CD4-positive, alpha-beta T cell treated with Interleukin-12 subunit alpha and Interleukin-12 subunit beta, for 1 hour (primary cell): Measurements from ENCODE around the gene RADX.

Experiments
- DNase-seq: peaks from one replicate; pipeline ENCODE4 v3.0.0-alpha.2; 2020

Gene RADX

DNA sequence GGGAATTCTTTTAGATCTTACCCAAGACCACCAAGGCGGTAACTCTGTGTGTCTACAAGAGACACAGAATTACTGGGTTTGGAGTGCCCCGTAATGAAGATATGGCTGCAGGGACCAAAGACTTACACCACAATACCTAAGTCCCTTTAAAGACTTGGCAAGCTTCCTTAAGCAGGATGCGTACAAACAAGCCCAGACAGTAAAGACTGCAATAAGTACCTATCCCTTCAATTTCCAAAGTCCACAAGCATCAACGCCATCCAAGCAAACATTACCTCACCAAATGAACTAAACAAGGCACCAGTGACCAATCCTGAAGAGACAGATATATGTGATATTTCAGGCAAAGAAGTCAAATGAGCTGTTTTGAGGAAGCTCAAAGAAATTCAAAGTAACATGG is 72.4 kb downstream of the RADX start:
- DNase-seq: no peak

DNA sequence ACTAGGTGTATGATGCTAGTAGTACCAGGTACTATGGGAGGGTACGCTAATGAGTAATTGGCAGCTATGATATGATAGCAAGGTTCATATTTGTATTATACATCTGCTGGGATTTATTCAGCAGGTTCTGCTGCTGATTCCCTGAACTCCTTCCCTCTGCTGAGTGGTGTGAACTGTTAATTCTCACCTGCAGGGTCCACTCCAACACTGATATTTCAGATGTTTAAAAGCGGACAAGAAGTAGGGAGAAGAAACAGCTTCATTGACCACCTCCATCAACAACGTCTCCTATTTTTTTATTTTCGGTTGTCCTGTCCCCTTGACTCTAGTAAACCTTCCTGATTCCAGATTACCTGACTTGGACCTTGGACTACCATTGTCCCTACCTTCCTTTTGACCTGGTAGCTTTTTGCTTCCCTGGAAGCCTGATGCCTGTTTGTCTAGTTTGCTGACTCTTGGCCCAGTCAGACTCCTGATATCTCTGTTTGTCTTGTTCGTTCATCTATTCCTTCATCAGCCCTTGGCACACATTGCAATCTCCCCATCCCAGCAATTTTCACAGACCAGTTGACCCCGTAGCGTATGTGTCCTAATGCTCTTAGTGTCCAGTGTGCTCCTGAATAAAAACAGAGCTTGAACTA is 80.8 kb downstream of the RADX start:
- no peak for DNase-seq

DNA sequence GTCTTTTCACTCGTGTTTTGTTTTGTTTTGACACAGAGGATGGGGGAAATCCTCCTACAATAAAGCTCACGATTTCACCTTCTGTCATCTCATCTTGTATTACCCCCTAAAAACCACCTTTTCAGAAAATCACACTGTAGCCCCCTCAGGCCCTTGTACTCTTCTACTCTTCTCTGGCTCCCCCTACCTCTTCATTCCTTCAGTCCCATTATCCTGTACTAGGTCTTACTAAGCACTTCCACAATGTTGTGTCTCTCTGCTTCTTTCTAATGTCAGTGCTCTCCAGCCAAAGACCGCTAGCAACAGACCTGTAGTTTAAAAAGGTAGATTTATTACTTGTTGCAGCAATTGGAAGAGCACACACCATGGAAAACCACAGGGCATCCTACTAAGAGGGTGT is 84.7 kb downstream of the RADX start:
- DNase-seq: no peak

DNA sequence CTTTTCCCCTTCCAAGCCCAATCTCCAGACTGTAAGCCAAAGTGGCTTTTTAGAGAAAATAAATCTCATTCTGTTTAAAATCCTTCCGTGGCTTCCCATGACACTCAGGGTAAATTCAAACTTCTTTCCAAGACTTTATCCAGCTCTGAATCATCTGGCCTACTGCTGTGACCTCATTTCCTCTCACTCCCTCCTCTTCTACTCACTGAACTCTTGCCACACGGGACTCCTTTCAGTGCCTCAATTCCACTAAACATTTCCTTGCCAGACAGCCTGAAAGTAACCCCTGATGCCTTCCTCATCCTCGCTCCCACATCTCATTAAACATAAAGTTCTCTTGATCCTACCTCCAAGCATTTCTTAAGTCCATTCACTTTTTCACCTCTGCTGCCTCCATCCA is 86.9 kb downstream of the RADX start:
- no peak for DNase-seq

DNA sequence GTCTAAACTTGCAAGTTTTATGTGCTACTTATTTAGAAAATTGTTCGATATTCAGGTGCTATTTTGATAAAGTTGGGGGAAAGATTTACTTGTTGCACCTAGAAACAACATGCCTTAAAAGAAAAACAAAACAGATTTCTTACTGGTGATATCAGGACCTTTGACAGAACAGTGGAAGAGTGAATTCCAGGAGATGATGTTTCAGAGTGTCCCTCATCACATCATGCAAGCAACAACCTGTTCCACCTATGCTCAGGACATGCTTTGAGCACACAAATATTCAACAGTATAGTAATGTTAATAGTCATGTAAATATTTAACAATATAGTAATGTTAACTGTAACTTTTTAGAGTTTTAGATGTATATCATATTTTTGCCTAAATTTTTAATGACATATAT is 90.9 kb downstream of the RADX start:
- DNase-seq: no peak

DNA sequence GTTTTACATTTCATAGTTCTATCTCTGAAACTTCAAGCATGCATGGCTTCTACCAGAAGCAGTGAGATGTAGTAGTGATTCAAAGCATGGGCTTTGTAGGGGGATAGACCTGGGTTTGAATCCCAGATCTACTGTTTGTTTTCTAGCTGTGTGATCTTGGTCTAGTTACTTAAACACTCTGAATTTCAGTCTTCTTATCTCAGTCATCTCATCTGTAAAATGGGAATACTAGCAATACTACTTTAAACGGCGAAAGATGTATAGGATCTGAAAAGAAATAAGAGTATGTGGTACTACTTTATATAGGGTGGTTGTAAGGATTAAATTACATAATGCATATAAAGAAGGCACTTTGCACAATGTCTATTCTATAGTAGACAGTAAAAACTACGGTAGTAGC is 94.7 kb downstream of the RADX start:
- no peak for DNase-seq

DNA sequence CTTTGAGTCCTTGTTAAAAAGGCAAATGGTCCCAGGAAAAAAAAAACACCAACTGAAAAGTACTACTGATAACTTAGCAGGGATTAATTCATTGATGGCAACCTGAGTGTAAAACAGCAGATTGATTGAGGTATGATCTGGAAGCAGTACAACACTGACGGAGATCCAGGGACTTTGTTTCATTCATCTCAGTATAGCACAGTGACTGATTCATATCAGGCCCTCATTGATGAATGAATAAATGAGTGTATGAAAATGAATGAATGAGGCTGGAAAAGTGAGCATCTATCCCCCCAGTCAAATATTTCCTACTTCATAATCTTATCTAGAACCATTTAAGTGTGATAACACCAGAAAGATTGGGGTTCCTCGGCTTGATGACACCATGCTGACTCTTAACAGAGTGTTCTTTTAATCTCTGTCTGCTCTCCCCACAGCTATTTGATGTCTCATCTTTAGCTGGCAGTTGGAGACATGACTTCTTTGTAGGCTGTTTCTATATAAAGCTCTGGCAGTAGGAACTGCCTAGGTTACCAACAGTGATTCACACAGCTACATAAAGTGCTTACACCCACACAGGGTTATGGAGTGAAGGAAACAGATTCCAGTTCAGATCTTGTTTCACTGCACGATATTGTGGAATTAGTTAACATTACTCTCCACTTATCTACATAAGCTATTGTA is 96.1 kb downstream of the RADX start:
- no peak for DNase-seq

DNA sequence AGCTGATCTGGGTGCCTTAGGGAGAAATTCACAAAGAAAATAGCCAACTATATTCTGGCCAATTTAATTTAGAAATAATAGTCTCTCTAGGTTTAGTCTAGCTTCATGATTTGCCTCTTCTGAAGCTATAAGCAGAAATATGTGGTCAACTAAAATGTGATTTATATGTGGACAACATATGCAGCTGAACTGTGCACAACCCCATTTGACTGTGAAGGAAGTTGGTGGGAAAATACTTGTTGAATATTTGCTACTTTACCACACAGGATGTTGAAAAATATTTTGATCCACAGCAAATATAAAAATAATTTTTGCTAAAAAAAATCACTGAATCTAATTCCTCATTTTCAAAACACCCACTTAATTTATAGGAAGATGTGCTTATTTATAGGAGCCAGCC is 99.0 kb downstream of the RADX start:
- DNase-seq: no peak

DNA sequence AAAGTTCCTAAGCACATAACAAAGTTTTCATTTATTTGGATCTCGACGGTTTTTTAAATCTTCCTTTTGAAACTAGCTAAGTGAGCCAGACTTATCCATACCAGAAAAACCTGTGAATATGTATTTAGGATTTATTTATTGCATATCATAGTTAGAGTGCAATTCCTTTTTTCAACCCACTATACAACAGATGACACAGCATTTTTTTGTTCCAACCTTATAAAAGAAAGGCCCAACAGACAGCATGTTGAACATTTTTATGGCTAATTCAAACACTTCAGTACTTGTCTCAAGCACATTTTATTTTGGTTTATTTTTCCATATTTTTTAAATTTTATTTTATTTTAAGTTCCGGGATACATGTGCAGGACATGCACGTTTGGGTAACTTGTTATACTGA is 99.6 kb downstream of the RADX start:
- DNase-seq: no peak

DNA sequence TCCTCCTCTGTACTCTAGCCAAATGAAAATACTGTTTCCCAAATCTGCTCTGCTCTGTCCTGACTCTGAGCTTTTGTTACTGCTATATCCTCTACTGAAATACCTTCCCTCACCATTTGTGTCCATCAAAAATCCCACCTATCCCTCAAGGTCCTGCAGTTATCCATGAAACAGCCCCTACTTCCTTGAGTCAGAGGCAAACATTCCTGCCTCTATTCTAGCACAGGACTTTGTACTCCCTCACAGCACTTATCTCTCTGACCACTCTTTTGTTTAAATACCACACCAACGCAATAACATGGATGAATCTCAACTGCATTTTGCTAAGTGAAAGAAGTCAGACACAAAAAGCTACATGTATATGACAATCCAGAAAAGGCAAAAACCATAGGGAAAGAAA is 104.2 kb downstream of the RADX start:
- DNase-seq: no peak

DNA sequence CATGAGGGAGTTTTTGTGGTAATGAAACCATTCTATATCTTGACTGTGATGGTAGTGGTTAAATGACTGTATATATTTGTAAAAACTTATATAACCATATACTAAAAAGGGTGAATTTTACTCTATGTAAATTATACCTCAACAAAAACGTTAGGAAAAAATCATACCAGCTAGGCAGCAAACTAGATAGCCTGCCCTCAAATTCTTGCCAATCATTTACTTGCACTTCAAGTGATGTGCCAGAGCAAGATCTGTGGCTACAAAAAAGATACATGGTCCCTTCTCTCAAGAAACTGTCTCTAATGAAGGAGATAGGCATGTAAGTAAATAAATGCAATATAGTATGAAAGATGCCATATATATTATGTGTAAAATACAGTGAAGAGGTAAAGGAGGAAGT is 104.7 kb downstream of the RADX start:
- DNase-seq: no peak

DNA sequence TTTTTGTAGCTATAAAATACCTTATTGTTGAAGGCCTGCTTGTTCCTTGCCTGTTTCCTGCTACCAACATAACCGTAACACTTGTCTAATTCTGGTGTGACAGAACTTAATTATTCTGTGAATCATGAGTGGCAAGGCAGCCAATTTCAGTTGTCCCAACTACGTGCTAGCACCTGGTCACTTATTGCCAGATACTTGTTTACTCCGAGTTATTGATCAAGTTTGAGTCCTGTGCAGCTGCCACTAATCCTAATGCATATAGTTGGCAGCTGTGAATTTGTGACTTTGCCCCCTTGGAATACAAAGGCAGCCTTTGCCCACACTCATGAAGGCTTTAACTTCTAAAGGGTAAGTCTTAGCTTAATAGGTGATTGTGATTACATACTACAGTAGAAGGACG is 106.9 kb downstream of the RADX start:
- no peak for DNase-seq

DNA sequence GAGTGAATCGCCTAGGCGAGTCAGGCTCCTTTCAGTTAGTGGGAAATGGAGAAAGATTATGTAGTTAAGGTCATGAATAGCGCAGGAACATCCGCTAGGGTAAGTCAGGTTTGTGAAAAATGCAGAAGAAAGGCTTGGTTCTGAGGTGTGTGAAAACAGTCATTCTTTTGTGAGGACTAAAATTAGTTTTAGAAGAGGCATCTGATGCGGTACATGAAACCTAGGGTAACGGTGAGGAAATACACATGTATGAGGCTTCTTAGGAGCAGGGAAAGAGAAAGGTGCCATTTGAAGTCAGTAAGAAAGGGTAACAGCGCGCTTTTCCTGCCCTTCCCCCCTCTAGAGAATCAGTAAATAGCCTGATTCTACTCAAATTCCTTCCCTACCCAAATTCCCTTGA is 114.2 kb downstream of the RADX start:
- no peak for DNase-seq

DNA sequence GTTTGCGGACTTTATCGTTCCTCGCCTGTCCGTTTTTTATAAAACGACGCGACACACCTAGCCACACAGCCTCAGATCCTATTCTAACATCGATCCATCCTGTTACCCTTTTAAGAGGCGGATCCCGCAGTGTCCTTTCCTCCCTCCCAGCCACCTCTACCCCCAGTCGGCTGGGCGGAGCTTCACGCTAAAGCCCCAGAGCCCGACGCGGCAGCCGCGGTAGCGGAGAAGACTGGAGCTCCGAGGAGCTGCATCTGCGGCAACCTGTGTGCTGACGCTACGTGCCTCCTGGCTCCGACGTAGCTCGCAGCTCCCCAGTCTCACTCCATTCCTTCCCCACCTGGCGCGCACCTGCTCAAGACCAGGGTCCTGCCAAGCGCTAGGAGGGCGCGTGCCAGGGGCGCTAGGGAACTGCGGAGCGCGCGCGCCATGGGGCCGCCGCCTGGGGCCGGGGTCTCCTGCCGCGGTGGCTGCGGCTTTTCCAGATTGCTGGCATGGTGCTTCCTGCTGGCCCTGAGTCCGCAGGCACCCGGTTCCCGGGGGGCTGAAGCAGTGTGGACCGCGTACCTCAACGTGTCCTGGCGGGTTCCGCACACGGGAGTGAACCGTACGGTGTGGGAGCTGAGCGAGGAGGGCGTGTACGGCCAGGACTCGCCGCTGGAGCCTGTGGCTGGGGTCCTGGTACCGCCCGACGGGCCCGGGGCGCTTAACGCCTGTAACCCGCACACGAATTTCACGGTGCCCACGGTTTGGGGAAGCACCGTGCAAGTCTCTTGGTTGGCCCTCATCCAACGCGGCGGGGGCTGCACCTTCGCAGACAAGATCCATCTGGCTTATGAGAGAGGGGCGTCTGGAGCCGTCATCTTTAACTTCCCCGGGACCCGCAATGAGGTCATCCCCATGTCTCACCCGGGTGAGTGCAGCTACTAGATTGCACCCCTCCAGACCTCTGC is 115.0 kb downstream of the RADX start, which contains the start of gene RNF128:
TSS of gene RNF128 (plus strand) at position 217 of the 953 bp plus-strand sequence. CDS start at position 430, 213 bp downstream.
- peak; percentile 1 for DNase-seq

DNA sequence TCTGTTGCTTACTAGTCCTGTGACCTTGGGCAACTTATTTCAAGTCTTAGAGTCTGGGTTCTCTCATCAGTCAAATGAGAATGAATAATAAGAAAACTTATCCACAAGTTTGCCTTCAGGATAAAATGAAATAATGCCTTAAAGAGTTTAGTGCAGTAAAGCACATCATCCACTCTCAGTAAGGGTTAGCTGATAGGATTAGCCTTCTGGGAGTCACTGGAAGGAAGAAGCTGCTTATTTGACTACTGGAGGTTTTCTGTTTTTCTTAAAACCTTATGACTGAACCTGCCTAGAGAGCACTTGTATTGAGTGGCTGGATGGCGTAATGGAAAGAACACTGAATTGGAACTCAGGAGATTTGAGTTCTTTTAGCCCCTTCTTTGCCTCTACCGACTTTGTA is 116.6 kb downstream of the RADX start:
- DNase-seq: no peak
